GM06990 (cell line): ENCODE measurements around the gene ADCY10.

ENCODE experiments used
- DNase-seq: peaks from one replicate; pipeline ENCODE4 v3.0.0-alpha.2; 2011; ENCODE audit not compliant: insufficient read length; ENCODE audit errors: extremely low read depth
- H3K27me3 ChIP-seq: replicated peaks from 2 replicates; pipeline ENCODE4 v1.6.0; 2011; ENCODE audit warnings: low read length; ENCODE audit not compliant: control insufficient read depth, insufficient read depth
- H3K36me3 ChIP-seq: 2 replicates; pipeline ENCODE4 v1.5.1; 2011; ENCODE audit warnings: low read length; ENCODE audit not compliant: control insufficient read depth, insufficient read depth
- H3K4me3 ChIP-seq: replicated peaks from 2 replicates; pipeline ENCODE4 v1.5.1; 2011; ENCODE audit warnings: low read depth, mild to moderate bottlenecking, control low read depth, low read length
- CTCF ChIP-seq: IDR thresholded peaks from 2 replicates; pipeline ENCODE4 v1.5.1; 2011; ENCODE audit warnings: low read length, control low read depth, mild to moderate bottlenecking, inconsistent platforms; ENCODE audit not compliant: insufficient read depth, poor library complexity, severe bottlenecking

Gene ADCY10

DNA sequence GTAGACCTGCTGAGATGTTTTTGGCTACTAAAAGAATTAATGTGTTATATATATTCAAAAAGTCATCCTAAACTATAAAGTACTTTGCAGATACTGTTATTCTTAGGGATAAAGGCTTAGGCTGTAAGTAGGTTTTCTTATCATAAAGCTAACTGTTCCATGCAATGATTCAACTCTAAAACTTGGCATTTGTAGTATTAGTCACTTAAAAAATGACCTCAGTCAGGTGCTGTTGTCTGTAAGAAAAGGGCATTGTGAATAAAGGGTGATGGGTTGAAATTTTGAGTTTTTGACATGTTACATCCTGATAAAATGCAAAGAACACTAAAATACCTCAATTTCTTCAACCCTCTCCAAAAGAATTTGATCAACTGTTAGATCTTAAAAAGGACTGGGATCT is 32.9 kb downstream of the ADCY10 start:
- no peaks in the 10 kb centered on the region for H3K27me3 ChIP-seq
- DNase-seq: no peak
- no peak overlapping the region for H3K4me3 ChIP-seq
- TF ChIP-seq CTCF: no peak
- no peaks in the 10 kb centered on the region for H3K36me3 ChIP-seq

DNA sequence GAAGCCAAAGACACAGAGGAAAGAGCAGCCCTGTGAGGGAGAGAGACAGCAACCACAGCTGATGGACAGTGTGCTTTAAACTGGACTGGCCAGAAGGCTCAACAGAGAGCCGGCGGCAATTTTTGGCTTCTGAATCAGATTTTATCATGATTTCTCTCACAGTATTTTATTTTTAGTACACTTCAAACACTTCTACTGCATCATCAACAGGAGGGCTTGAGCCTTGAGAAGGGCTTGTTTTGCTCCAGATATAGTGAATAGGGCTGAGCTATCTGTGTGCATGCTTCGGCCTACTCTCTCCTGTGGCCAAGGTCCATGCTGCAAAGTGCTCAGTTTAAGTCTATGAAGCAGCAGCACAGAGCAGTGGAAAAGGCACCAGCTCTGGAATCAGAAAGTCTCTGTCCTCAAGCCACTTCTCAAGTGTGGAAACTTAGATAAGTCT is 33.3 kb downstream of the ADCY10 start:
- H3K36me3 ChIP-seq: no peaks in the 10 kb centered on the region
- H3K27me3 ChIP-seq: no peaks in the 10 kb centered on the region
- TF ChIP-seq CTCF: no peak
- no peak overlapping the region for H3K4me3 ChIP-seq
- DNase-seq: no peak

DNA sequence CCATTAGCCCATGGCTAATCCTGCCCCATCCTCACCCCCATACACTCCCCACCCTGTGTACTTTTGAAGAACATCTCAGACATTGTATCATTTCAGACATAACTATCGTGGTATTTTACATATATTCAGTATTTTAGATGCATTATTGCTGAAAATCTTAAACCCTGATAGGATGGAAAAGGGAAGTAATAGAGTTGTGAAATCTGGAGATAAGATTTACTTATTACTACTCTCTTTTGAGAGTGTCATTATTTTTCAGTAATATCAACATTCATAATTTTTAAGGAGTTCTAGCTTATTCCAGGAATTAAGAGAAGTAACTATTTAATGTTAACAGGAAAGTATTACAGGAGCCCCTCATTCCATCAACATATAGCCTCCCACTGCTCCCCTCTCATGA is 34.4 kb downstream of the ADCY10 start:
- Histone ChIP-seq H3K27me3 (no peaks in the 10 kb centered on the region), H3K36me3 (no peaks in the 10 kb centered on the region), H3K4me3 (no peak overlapping the region)
- DNase-seq: no peak
- no peak for TF ChIP-seq CTCF

DNA sequence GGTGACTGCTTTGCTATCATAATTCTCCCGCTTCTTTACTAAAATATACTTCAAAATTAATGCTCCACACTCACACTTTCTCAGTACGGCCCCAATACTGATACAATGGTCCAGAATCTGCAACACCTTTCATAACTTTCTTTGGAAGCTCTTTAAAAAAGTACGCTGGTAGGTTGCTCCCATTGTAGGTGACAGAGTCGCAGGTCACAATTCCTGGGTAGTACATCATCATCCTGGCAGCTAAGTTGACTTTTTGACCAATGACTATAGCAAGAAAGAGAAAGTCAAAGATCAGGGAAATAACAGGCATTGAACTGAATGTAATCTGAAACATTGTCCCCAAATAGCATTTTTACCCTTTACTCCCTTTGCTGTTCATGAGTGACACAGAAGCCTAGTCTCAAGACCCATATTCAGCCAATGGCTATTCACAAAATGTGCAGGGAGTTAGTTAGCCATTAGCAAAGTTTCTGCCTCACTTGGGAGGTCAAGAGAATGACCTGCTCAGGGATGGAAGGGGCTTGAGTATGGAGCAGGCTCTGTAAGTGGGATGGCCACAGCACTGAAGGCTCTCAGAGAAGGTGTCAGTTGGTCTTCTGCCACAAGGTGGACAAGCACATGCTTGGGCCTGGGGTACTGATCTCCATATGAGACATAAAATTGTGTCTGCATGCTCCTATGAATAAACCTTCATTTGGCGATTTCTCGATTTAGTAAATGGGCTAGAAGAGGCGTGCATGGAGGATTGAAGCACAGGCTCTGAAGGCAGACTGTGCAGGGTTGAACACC is 35.4 kb downstream of the ADCY10 start:
- no peaks in the 10 kb centered on the region for H3K27me3 ChIP-seq
- DNase-seq: no peak
- no peak overlapping the region for H3K4me3 ChIP-seq
- H3K36me3 ChIP-seq: no peaks in the 10 kb centered on the region
- TF ChIP-seq CTCF: no peak

DNA sequence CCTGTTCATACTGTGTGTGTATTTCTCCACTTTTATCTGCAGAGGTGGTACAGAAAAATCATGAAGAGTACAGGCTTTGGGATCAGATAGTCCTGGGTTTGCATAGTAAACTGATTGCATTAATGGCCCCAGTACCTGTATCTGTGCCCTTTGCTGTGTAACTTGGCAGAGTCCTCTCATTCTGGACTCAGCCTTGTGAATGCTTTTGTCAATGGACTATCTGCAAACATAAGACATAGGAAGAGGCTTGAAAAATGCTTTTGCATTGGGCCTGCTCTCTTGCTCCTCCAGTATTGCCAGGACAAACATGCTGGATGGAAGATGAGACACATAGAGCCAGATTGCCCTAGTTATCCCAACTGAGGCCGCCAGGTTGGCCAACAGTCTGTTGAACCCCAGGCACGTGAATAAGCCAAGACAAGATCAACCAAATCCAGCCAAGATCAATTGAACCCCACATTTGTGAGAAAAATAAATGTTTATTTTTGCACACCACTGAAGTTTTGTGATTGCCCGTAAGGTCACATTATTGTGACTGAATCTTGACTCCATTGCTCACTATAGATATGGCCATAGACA is 37.2 kb downstream of the ADCY10 start:
- Histone ChIP-seq H3K36me3 (no peaks in the 10 kb centered on the region), H3K4me3 (no peak overlapping the region), H3K27me3 (no peaks in the 10 kb centered on the region)
- TF ChIP-seq CTCF: no peak
- DNase-seq: no peak
